Left lung (tissue), 10 donors: ENCODE results near the gene MAP10. TPM values are rescaled to one million over a fixed set of nuclear protein-coding genes. Genes with fewer than 3 reads are reported as not detected.
"Not testable (repeated sequence)": the region's sequence is repeated elsewhere in the genome, so short reads cannot be mapped to it uniquely, and the experiment has no call there.

Source experiments
- ATAC-seq: fragments of 200-7000 bp; cut with Tn5 transposase; one replicate; pipeline ENCODE4 v1.9.1; 2020; ENCODE audit warnings: moderate library complexity
- DNase-seq, 4 donors: peaks; one replicate each; pipeline ENCODE4 v3.0.0-alpha.2; 2013 to 2020
- H3K27ac ChIP-seq, 2 donors: fragments of 200-600 bp; sonication (generic) in 1 of 2; one replicate each; pipeline versions ENCODE4 v1.5.0 to v1.8.0; 2020 to 2021
- H3K27me3 ChIP-seq, 2 donors: fragments of 200-600 bp; sonication (generic) in 1 of 2; one replicate each; pipeline versions ENCODE4 v1.5.0 to v1.8.0; 2020 to 2021
- H3K36me3 ChIP-seq, 2 donors: fragments of 200-600 bp; sonication (generic) in 1 of 2; one replicate each; pipeline versions ENCODE4 v1.5.0 to v1.8.0; 2020 to 2021
- H3K4me1 ChIP-seq, 2 donors: fragments of 200-600 bp; one replicate each; pipeline ENCODE4 v1.8.0; 2021
- H3K4me3 ChIP-seq, 2 donors: fragments of 200-600 bp; sonication (generic) in 1 of 2; one replicate each; pipeline versions ENCODE4 v1.5.0 to v1.8.0; 2020 to 2021; ENCODE audit warnings: mild to moderate bottlenecking in 1 of 2
- H3K9me3 ChIP-seq, 2 donors: fragments of 200-600 bp; sonication (generic) in 1 of 2; one replicate each; pipeline versions ENCODE4 v1.5.0 to v1.8.0; 2020 to 2021
- CTCF ChIP-seq, 2 donors: fragments of 200-600 bp; sonication (generic) in 1 of 2; IDR thresholded peaks; one replicate each; pipeline versions ENCODE4 v1.5.0 to v1.8.0; 2021; ENCODE audit warnings: antibody characterized with exemption in 2 of 2
- intact Hi-C, 2 donors: fragments of 100-400 bp; cut with DNase I; formaldehyde crosslinking; loops; one replicate each; pipeline versions ENCODE4 v1.11.2 to v1.14.2; 2022
- polyA plus RNA-seq, 6 donors: library from polyadenylated mRNA; unstranded; fragments of 120-200 nt; gene quantifications; one replicate each; pipeline ENCODE4 v1.2.1, GENCODE V29; 2013; ENCODE audit not compliant: insufficient read length in 6 of 6
- total RNA-seq, 2 donors: library from RNA; stranded (reverse); fragmentation: NEBNext Ultra II Directional; extraction: Animal tissue kit (Norgen Biotek cat#: 25700); gene quantifications; one replicate each; pipeline ENCODE4 v1.2.1, GENCODE V29; 2021
- donor health status: DM: no; HTN: yes; CAD: no.
- donor health status: DM: no; HTN: no; CAD: no.

The MAP10 gene
- total and polyA plus RNA-seq, 8 donors: 2.4 to 7.0 (median 6.0) TPM

- Histone ChIP-seq H3K27me3 (no peaks in the 10 kb centered on the region), H3K27ac (no peak overlapping the region), H3K36me3 (no peaks in the 10 kb centered on the region), H3K9me3 (no peaks in the 10 kb centered on the region), H3K4me3 (no peak overlapping the region), H3K4me1 (no peaks in the 10 kb centered on the region)
- intact Hi-C loops: no loop called here
- DNase-seq (no peak), ATAC-seq (no peak)
- TF ChIP-seq CTCF (IDR thresholded peaks at IDR 0.05): no peak
Observed at GRCh38 chr1:232773752-232774151, 31.5 kb upstream of the MAP10 start.

- Histone ChIP-seq H3K4me1 (no peaks in the 10 kb centered on the region), H3K9me3 (no peaks in the 10 kb centered on the region), H3K27ac (no peak overlapping the region), H3K27me3 (no peaks in the 10 kb centered on the region), H3K36me3 (no peaks in the 10 kb centered on the region), H3K4me3 (no peak overlapping the region)
- ATAC-seq (no peak), DNase-seq (no peak)
- no peak for TF ChIP-seq CTCF (IDR thresholded peaks at IDR 0.05)
- intact Hi-C loops: no loop called here
Observed at GRCh38 chr1:232776526-232777106, 28.6 kb upstream of the MAP10 start.

- no peak overlapping the region for H3K27ac ChIP-seq
- intact Hi-C loops: no loop called here
- no peak overlapping the region for H3K4me3 ChIP-seq
- no peak for DNase-seq
- H3K9me3 ChIP-seq: no peaks in the 10 kb centered on the region
- no peak for TF ChIP-seq CTCF (IDR thresholded peaks at IDR 0.05)
- no peaks in the 10 kb centered on the region for H3K27me3 ChIP-seq
- H3K36me3 ChIP-seq: no peaks in the 10 kb centered on the region
- no peaks in the 10 kb centered on the region for H3K4me1 ChIP-seq
- ATAC-seq: no peak
Observed at GRCh38 chr1:232780354-232780753, 24.9 kb upstream of the MAP10 start.

DNA sequence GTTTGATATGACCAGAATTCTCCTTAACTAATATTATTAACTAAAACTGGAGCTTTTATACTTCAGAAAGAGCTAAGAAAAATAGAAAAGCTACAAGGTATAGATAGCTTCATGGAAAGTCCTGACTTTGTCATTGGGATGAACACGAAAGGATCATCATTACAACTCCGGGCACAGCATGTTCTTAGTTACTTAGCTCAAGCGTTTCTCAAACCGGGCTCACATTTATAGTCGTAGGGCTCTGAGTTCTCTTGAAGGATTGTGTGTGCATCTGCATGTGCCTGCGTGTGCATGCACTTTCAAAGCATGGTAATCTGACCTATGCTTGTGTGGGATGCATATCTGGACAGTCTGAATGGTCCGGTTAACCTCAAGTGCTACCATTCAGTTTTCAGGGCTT is 20.4 kb upstream of the MAP10 start:
- H3K4me1 ChIP-seq: no peaks in the 10 kb centered on the region
- no peak for DNase-seq
- H3K27me3 ChIP-seq: no peaks in the 10 kb centered on the region
- no peaks in the 10 kb centered on the region for H3K36me3 ChIP-seq
- H3K4me3 ChIP-seq: no peak overlapping the region
- no peak for TF ChIP-seq CTCF (IDR thresholded peaks at IDR 0.05)
- intact Hi-C loops: no loop called here
- H3K9me3 ChIP-seq: no peaks in the 10 kb centered on the region
- no peak overlapping the region for H3K27ac ChIP-seq
- ATAC-seq: no peak

GRCh38 chr1:232785630-232786029 is 19.6 kb upstream of the MAP10 start:
- intact Hi-C loops, H3K4me1 ChIP-seq, H3K9me3 ChIP-seq, DNase-seq, ATAC-seq, H3K27ac ChIP-seq, H3K27me3 ChIP-seq, H3K4me3 ChIP-seq, H3K36me3 ChIP-seq: not testable (repeated sequence)

DNA sequence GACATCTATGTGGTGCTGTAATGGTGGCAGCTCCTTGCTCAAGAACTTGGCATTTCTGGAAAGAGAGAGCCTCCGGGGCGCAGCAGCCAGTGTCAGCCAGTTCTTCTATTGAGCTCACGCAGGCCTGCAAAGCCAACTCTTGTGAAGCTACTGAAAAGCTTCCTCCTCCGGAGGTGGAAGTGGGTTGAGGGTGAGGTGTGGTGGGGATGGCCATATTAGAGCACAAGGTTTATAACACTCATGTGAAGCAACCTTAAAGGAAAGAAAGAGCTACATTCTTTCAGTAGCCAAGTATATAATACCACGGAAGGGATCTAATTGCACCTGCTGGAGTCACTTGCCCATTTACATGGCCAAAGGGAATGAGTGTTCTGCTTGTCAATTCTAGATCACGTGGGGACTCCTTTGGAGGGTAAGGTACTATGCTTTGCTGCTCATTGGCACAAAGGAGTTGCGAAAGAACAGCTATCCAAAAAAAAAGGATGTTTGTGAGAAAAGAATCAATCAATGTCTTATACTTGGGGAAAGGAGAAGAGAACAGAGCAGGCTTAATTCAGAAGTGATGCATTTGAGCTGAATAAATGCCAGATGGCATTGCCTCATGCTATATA is 18.3 kb upstream of the MAP10 start:
- no peak for TF ChIP-seq CTCF (IDR thresholded peaks at IDR 0.05)
- H3K36me3 ChIP-seq: no peaks in the 10 kb centered on the region
- DNase-seq (no peak), ATAC-seq (no peak)
- H3K27ac ChIP-seq: no peak overlapping the region
- intact Hi-C loops: no loop called here
- no peaks in the 10 kb centered on the region for H3K27me3 ChIP-seq
- H3K9me3 ChIP-seq: no peaks in the 10 kb centered on the region
- H3K4me1 ChIP-seq: no peaks in the 10 kb centered on the region
- H3K4me3 ChIP-seq: no peak overlapping the region
